Pulmonary artery endothelial cell (primary cell): Measurements from ENCODE around the gene OPTC. TPM values are rescaled to one million over a fixed set of nuclear protein-coding genes. Genes with fewer than 3 reads are reported as not detected.
"Not testable (repeated sequence)": the region's sequence is repeated elsewhere in the genome, so short reads cannot be mapped to it uniquely, and the experiment has no call there.

Experiments used
- DNase-seq: peaks from one replicate; pipeline ENCODE4 v3.0.0-alpha.2; 2011; ENCODE audit warnings: low read depth, low spot score
- total RNA-seq: library from RNA; depleted of rRNA; stranded (reverse); fragments of >200 nt; gene quantifications from 2 replicates; pipeline ENCODE4 v1.2.3, GENCODE V29; 2014

Gene OPTC
- total RNA-seq, 1 donor from 2014 or later: not detected

DNA sequence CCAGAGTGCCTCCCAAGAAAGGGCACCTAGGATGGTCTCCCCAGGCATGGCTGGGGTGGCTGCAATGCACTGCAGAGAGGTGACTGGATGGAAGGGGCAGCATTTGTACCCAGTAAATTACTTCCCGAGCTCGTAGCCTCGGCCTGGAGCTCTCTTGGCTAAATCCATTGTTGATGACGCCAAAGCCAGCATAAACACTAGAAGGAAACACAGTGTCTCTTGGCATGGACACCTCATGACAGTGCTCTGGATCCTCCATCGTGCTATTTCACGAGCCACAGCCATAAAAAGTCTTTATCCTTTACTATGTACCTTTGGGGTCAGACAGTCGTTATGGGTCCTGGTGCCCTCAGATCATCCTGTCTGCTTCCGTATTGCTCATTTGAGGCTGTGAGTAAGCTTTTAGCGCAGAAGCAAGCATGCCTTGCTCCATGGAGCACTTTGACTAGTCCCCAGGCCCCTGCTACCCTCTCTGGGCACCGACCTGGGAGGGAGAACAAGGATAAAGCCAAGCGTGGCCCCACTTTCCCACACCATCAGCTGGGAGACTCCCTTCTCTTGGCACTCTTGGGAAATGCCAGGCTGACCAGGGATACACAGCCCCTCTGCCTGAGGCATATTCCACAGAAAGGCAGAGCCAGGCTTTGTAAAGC is 28.7 kb upstream of the OPTC start:
- no peak for DNase-seq

DNA sequence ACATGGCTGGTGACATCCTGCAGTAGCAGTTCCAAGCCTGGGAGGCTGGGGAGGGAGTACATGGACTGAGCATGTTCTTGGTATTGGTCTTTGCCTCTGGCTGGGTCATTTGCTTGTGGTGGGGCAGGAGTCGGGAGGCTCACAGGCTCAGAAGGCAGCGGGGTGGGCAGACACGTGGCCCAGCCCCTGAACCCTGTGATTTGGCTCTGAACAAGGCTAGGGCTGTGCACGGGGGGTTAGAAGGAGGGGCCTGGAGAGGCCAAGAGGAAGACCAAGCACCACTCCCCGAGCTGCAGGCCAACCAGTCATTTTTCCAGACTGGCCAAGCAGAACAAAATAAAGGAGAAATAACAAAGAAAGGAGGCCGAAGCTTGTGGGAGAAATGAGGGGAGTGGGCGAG is 28.0 kb upstream of the OPTC start:
- DNase-seq: no peak

DNA sequence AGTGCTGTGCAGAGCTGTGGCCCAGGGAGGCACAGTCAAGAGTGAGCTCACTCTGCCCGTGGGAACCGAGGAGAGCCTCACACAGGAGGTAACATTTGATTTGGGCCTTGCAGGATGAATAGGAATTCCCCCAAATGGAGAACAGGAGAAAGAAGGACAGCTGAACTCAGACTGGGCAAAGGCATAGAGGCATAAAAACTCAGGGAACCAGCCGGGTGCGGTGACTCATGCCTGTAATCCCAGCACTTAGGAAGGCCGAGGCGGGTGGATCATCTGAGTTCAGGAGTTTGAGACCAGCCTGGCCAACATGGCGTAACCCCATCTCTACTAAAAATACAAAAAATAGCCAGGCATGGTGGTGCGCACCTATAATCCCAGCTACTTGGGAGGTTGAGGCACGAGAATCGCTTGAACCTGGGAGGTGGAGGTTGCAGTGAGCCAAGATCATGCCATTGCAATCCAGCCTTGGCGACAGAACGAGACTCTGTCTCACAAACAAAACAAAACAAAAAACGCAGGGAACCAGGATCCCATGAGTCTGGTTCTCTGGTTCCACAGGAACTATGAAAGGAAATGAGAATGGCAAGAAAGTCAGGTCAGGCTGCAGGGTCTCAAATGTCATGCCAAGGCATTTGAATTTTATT is 26.9 kb upstream of the OPTC start:
- not testable (repeated sequence) for DNase-seq

DNA sequence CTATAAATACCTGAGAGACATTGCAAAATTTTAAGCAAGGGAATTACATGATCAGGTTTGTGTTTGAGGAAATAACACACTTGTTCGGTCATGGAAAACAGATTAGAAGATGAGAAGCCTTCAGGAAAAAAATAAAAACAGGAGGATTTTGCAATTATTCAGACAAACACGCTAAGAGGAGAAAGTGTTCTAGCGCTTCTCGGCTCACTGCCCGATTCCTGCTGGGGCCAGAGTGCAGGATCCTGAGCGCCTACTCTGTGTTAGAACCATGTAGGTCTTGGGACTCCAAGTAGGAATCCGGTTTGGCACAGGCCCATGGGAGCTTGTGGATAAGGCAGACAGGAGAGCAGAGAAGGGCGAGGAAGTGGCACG is 26.4 kb upstream of the OPTC start:
- DNase-seq: no peak

DNA sequence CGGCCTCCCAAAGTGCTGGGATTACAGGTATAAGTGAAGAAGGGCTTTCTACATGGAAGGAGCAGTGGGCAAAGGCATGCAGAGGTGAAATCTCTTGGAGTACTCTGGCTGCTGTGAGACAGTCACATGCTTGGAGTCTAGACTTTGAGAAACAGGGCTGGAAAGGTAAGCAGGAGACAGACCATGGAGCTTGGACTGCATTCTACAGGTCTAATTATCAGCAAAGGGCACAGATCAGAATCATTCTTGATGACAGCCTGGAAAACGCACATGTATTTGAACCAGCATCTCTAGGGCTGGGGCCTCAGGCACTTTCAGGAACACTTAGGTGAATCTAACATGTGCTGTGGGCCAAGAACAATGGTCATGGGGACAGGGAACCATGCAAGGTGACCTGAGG is 25.6 kb upstream of the OPTC start:
- DNase-seq: no peak

DNA sequence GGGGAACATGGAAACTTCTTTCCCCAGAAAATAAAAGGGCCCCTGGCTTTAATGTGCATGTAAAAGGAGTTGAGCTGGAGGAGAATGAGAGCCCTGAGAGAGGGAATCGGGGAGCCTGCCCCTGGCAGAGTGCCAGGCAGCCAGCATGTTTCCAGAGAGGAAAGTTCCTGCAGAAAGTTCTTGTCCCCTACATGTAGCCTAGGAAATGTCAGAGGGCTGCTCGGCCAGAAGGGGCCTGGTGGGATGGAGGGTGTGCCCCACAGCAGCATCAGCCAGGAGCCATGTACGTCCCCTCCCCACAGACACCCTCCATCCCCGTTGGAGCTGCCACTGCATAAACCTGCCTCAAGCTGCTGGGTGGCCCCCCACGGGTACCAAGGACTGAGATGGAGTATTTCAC is 23.7 kb upstream of the OPTC start:
- DNase-seq: no peak

DNA sequence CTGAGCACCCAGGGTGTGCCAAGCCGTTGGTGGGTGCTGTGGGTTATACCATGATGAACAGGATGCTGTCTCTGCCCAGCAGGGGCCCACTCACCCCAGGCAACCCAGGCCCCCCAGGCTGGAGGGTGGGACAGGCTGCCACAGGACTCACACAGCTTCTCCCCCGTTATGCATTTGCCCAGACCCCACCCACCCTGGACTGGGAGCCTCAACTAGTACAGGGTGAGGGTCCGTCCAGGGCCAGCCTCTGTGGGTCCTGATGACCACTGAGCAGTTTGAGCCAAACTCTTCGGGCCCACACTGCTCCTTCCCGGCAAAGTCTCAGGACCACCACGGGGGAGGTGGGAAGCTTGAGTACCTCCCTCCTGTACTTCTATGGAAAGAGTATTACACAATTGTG is 22.1 kb upstream of the OPTC start:
- no peak for DNase-seq

DNA sequence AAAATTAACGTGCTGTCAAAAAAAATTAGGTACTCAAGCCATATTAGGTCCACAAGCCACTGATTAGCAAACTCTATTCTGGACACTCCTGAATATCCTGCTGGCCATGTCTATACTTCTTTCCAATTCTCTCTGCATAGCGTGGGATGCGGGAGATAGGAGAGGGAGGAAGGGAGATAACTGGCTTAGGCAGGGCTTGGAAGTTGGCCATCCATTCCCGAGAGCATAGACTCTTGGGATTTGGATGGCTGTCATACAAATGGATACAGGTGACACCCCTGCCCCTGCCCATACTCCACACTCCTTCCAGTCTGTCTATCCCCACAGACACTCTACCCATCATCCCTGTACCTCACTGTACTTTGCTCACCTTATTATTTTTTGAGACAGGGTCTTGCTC is 20.7 kb upstream of the OPTC start:
- no peak for DNase-seq

DNA sequence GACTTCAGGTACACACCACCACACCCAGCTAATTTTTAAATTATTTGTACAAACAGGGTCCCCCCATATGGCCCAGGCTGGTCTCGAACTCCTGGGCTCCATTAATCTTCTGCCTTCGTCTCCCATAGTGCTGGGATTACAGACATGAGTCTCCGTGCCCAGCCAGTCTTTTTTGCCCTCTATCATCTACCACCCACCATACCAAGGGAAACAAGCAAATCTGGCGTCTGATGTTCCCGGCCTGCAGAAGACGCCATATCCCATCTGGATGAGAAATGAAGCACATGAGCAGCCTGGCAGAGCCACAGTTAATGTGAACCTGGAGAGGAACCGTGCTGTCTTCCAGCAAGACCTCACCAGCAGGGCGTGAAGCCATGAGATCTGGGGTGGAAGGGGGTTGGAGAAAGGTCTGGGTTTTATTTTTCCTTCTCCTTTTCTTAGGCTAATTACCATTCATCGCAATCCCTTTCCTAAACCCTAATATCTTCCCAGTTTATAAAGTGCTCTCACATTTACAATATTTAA is 20.1 kb upstream of the OPTC start:
- DNase-seq: no peak

DNA sequence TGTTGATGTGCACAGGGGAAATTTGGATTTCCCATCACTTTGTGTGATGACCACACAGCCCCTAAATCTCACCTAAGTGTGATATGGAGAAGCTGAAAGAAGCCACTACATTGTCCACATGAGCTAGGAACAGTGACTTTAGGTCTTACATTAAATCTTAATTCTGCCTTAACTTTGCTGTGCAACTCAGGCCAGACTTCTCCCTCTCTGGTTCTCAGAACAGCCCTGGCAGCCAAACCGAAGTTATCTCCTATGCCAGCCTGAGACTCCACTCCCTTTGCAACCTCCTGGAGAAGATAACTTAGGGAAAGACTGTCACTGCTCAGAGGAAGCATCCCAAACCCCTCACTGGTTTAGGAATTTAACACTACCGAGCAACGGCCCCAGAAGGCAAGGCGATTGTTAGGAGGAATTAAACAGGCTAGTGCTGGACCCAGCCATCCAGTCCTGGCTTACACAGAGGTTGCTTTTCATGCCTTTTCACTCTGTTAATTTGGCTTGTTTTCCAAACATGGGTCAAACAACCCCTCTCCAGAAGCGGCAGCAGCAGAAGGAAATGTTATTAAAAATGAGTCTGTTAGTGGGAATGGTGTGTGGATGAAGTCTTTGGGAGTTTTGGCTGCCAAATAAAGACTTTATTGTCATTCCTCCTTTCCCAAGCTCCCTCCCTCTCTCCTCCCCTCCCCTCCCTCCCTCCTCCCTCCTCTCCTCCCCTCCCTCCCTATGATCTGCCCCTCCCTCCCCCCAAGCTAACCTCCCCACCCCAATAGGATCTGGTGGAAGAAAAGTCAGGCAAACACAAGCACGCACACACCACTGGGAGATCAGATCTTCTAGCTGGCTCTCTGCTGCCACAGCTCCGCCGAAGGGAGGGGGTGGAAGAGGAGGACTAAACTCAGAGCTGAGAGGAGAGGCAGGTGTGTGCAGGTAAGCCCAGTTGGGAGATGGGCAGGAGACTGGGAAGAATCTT is 18.7 kb upstream of the OPTC start, which contains the start of gene PRELP:
PRELP (plus strand) TSS at position 795 of the 970 bp plus-strand sequence. CDS start 7,379 bp downstream, outside the sequence.
- DNase-seq: no peak

DNA sequence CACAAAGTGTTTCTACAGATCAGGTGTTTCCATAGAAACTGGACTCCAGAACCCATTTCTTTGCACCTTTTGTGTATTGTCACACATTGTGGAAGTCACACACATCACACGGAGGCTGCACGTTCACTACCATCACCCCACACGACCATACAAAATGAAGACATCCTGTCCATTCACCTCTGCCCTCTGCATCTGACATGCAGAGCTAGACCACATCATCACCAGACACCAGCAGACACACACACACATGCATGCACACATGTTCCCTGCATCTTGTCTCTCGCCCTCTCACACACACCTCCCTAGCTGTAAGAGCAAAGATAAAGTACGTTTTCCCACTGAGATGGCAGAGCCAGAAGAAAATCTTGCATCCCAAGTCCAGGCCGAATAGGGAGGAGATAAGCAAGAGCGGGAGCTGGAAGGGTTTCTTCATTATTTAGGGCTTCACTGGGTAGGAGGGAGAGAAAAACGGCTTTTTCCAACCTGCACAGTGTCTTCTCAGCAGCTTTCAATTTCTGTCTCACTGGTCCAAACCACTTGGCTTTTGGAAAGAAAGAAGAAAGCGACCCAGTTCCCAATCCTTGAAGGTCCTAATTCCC is 17.6 kb upstream of the OPTC start:
- no peak for DNase-seq

DNA sequence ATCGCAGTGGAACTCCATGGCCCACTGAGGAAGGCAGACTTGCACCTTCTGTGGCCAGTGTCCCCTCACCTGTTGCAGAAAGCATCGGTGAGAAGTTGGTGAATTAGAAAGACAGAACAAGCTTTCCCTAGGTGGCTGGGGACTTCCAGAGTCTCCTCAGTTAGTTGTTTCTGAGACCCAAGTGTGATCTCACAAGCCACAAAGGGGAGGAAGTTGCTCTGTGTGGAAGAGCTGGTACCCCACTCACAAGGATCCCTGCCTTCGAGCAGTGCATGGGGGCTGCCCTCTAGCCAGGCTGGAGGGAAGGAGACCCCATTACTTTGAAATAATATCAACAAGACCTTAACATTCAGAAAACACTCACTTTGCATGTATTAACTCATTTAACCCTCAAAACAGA is 16.2 kb upstream of the OPTC start:
- no peak for DNase-seq

DNA sequence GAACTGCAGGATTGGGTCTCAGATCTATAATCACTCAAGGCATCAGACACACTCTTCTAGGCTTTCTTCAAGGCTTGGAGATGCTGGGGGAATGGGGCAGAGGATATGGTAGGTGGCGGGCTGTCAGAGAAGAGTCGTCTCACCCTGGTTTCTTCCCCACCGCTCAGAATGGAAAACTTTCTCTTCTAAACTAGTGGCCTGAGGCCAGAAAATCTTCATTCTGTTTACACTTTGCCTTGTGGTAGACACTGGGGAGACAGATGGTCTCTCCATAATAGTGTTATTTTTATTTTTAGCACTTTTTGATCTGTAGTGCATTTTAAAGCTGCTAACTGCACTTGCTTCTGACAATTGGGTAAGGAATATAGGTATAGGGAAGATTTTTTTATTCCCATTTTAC is 15.7 kb upstream of the OPTC start:
- DNase-seq: no peak

DNA sequence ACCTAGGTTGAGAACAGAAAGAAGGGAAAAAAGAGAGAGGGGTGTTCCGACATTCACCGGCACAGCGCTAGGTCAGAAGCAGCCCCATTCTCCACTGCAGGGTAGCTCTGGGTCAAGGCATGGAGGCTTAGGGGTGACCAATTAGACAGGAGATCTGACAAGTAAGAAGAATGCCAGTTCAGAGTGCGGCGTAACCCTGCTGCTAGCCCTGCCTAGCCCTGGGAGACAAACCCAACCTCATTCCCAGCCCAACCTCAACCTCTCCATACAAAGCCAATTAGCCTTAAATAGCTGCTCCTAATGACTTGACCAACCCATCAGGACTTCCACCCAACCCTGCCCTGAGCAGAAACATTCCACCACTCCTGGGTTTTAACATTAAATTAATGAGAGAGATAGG is 15.0 kb upstream of the OPTC start:
- DNase-seq: no peak

DNA sequence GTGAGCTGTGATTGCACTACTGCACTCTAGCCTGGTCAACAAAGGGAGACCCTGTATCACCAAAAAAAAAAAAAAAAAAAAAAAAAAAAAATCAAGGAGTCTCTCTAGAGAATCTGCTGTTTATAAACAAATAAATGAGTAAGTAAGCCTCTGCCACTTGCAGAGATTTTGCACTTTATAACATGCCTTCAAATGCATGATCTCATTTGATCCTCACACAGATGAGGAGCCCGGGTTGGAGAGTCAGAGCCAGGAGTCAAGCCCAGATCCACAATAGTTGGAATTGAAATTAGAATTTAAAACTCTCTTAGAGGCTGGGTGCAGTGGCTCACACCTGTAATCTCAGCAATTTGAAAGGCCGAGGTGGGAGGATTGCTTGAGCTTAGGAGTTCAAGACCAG is 14.3 kb upstream of the OPTC start:
- no peak for DNase-seq

DNA sequence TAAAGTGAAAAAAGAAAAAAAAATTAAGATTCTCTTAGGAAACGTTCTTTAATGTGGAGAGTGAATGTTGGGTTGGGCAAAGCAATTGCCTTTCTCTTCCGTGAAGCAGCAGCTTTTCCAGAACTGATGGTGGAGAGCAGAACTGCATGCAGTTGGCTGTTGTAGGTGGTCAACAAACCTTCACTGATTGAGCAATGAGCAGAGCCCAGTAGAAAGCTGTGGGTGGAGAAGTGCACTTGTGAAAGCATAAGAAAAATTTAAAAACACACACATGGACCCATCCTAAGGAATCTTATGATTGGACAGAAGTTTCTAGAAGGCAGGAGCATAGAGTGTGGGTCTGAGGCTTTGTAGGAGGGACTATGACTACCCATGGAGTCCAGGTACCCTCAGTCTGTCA is 13.9 kb upstream of the OPTC start:
- no peak for DNase-seq

DNA sequence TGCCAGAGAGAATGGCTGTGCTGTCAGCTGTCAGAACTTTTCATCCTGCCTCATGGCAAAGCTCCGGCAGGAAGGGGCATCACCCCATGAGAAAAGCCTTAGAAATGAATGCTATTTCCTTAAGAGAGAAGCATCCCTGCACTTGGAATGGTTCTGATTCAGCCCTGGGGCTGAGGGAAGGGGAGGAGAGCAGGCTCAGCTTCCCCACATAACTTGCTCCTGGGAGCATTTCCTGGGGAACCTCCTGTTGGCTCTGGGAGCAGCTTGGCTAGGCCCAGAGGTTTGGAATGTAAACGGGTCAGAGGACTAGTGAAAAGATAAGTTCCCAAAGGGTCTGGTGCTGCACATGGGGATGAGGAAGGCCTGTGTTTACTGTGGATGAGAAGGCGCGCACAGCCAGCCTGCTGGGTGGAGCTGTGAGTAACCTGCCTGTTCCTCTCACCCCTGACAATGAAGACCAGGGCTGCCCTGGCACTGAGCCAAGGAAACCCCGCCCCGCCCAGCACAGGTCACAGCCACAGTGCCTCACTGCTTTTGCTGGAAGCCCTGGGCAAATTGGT is 13.3 kb upstream of the OPTC start:
- no peak for DNase-seq

DNA sequence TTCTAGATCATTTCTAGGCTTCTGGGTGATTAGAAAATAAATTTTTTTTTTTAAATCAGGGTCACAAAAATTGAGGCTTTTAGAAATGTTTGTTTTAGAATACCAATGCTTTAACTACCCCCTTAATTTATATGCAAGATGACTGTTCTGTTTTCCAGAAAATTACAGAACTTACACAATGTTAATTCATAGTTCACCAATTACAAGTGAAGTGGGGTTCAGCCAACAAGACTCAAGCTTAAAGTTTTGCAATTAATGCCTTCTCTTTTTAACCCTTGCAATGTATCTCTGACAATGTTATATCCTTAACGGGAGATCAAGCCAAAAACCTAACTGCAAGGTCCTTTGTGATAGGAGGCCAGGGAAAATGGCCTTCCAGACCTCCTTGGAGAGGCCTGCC is 12.8 kb upstream of the OPTC start:
- DNase-seq: no peak

DNA sequence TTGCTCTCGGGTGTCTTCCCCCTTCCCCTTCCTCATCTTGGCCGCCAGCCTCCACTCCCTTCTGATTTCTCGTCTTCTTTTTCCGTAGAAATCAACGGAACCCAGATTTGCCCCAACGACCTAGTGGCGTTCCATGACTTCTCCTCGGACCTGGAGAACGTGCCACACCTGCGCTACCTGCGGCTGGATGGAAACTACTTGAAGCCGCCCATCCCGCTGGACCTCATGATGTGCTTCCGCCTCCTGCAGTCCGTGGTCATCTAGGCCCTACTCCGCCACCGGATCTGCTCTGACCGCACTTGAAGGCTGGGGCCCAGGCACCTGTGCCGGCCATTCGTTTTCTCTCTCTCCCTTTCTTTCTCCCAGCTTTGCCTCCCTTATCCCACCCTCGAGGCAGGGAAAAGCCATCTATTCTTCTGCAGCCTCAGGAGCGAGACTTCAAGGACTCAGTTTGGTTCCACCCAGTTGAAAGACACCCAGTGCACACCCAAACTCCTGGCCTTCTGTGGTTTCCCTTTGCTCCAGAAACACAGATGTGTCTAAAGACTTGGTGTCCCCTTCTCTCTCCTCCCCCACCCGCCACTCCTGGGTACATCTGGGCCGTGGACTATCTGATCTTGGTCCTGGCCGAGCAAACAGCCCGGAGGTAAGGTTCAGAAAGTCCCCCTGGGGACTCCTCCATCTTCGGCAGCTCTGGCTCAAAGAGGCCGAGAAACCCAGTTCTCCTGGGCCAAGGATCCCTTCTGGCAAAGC is 7.2 kb upstream of the OPTC start:
- no peak for DNase-seq

DNA sequence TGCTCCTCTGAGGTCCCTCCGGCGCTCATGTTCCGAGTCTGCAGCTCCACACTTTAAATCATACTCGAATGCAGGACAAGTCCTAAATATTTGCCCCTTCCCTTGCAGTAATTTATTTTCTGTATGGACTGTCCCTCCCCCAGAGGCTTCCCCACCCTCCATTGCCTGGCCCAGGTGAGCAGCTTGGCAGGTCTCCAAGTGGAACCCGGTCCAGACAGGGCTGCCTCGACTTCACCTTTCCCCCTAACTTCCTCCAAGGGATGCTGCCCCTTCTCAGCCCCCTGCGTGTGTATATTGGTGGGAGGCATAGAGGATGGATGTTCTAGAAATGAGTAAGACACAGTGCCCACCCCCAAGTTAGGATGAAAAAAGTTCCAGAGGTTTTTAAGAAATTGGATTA is 5.4 kb upstream of the OPTC start:
- no peak for DNase-seq

DNA sequence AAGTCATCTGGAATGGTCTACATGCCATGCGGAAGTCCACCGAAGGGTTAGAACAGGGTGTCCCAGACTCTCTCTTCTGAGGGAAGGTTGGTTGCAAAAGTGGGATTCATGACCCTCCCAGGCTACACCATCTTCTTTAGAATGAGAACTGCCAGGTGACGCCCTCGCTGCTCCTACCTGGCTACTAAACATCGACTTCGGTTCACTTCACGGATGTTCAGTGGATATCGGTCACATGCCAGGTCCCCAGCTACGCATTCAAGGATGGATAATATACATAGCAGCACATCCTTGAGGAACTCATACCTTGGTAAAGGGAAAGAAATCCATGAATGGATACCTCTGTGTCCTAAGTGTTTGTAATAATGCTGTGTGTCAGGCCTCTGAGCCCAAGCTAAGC is 3.3 kb upstream of the OPTC start:
- no peak for DNase-seq
